SJSA1 (cell line): ENCODE measurements around the gene RNU1-1. TPM values are rescaled to one million over a fixed set of nuclear protein-coding genes. Genes with fewer than 3 reads are reported as not detected.

Experiments
- DNase-seq, 2 experiments: peaks; one replicate each; pipeline ENCODE4 v3.0.0-alpha.2; 2015 to 2020; ENCODE audit warnings: low spot score in 2 of 2, low read depth in 1 of 2
- H3K27ac ChIP-seq: fragments of 250-450 bp; sonication (Bioruptor Pico); 2 replicates; pipeline ENCODE4 v1.5.1; 2020; ENCODE audit warnings: mild to moderate bottlenecking, moderate library complexity
- H3K27me3 ChIP-seq: fragments of 250-450 bp; sonication (Bioruptor Pico); replicated peaks from 2 replicates; pipeline ENCODE4 v1.5.1; 2020; ENCODE audit warnings: mild to moderate bottlenecking, moderate library complexity
- H3K36me3 ChIP-seq: fragments of 250-450 bp; sonication (Bioruptor Pico); 2 replicates; pipeline ENCODE4 v1.5.1; 2020; ENCODE audit warnings: mild to moderate bottlenecking
- H3K4me1 ChIP-seq: fragments of 250-450 bp; sonication (Bioruptor Pico); replicated peaks from 2 replicates; pipeline ENCODE4 v1.6.1; 2021; ENCODE audit warnings: mild to moderate bottlenecking
- H3K4me3 ChIP-seq: fragments of 250-450 bp; sonication (Bioruptor Pico); 2 replicates; pipeline ENCODE4 v1.5.1; 2020; ENCODE audit warnings: mild to moderate bottlenecking
- H3K9me3 ChIP-seq: fragments of 250-450 bp; sonication (Bioruptor Pico); replicated peaks from 2 replicates; pipeline ENCODE4 v1.5.1; 2020; ENCODE audit warnings: mild to moderate bottlenecking
- total RNA-seq: library from RNA; depleted of rRNA; stranded (reverse); fragments of >200 nt; shearing (Covaris generic); gene quantifications from 2 replicates; pipeline ENCODE4 v1.2.3, GENCODE V29; 2014; rRNA removed

RNU1-1 gene
- total RNA-seq, 1 experiment from 2014 or later: under 0.01 TPM

DNA sequence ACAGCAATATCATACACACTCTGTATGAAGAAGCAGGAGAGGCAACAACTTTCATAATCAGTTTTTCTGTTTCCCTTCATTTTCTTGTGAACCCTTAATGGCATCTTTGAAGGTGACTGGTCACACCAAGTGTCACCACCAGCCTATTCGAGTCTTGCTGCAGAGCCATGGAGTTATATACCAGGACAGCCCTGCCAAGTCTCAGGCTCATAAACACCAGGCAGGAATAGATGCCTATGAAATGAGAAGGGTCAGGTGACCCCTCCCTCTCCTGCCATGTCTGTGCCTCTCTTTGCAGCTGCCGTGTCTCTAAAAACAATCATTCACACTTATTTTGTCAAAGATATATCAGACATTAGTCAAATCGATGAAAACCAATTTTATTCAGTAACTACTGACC is 45.5 kb downstream of the RNU1-1 start:
- Histone ChIP-seq H3K4me3 (no peak overlapping the region), H3K9me3 (no peaks in the 10 kb centered on the region), H3K36me3 (peaks cover 44% of the 10 kb centered on the region), H3K4me1 (no peaks in the 10 kb centered on the region), H3K27ac (no peak overlapping the region), H3K27me3 (no peaks in the 10 kb centered on the region)
- no peak for DNase-seq

- DNase-seq: no peak
These were observed 49.0 kb downstream of the RNU1-1 start for GRCh38 chr1:16464917-16465625.

More at GRCh38 chr1:16464917-16465625, 49.0 kb downstream of the RNU1-1 start:
- Histone ChIP-seq H3K36me3 (peaks cover 44% of the 10 kb centered on the region), H3K9me3 (no peaks in the 10 kb centered on the region), H3K4me3 (no peak overlapping the region), H3K4me1 (no peaks in the 10 kb centered on the region), H3K27ac (no peak overlapping the region), H3K27me3 (no peaks in the 10 kb centered on the region)

Other genes with a start within 250 kb of the RNU1-1 start
- 8.3 and 20.0 TPM in 2 replicates for gene FBXO42, start 161.8 kb downstream of the RNU1-1 start, total RNA-seq
- 97.4 and 141 TPM in 2 replicates for gene SZRD1, start 147.0 kb downstream of the RNU1-1 start, total RNA-seq
- not detected in 2 replicates for gene SPATA21, start 76.9 kb downstream of the RNU1-1 start, total RNA-seq
- gene NECAP2, start 73.6 kb downstream of the RNU1-1 start, total RNA-seq: 129 and 138 TPM in 2 replicates
- gene NBPF1, start 99.3 kb upstream of the RNU1-1 start, total RNA-seq: 21.1 and 56.6 TPM in 2 replicates
- under 0.01 and 294 TPM in 2 replicates for gene RNU1-3, start 152.7 kb upstream of the RNU1-1 start, total RNA-seq
- under 0.01 and 294 TPM in 2 replicates for gene RNU1-4, start 226.2 kb upstream of the RNU1-1 start, total RNA-seq